RCC 7860 (cell line): ENCODE data around the gene GSG1L.

Experiments used
- DNase-seq: peaks from one replicate; pipeline ENCODE4 v3.0.0-alpha.2; 2015; ENCODE audit warnings: low spot score
- FAIRE-seq: peaks from 2 replicates; lab custom pipeline; 2012; peaks lifted over from hg19 to GRCh38; lab: Jason Lieb, UNC

The GSG1L gene

GRCh38 chr16:27802664-27803439, 260.7 kb downstream of the GSG1L start:
- FAIRE-seq (no peak), DNase-seq (no peak)

DNA sequence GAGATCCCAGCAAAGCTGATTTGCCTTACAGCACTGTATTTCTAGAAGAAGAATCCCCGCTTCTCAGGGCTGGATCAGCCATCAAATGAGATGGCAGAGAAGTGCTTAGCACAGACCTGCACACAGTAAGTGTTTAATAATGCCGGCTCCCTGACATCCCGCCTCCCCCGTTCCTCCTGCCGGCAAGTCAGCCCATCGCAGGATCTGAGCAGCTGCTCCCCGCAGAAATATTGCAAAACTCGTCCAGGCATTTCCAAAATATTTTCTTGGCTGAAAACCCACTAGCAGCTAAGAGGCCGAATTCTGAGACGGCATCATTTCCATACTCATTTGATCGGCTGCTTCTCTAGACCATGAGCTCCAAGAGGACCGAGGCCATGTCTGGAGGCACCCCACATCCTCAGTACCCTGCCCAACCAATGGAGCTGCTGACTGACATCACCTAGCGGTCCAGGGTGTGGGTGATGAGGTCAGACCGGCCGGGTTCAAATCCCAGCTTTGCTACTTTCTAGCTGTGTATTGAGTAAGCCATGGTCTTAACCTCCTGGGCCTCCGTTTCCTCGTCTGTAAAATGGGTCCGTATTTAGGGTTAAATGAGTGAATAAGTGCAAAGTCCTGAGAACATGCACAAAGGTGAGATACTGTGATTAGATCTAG, 262.1 kb downstream of the GSG1L start:
- FAIRE-seq = no peak
- no peak for DNase-seq

- no peak for FAIRE-seq
- no peak for DNase-seq
Measured at GRCh38 chr16:27800817-27801216, 262.7 kb downstream of the GSG1L start.

GRCh38 chr16:27799896-27800295, 263.6 kb downstream of the GSG1L start:
- no peak for FAIRE-seq
- DNase-seq = no peak

- DNase-seq (no peak), FAIRE-seq (no peak)
Measured at GRCh38 chr16:27798241-27798640, 265.3 kb downstream of the GSG1L start.

- no peak for FAIRE-seq
- DNase-seq = no peak
Measured at GRCh38 chr16:27795992-27796614, 267.4 kb downstream of the GSG1L start.

GRCh38 chr16:27793249-27793622, 270.3 kb downstream of the GSG1L start:
- no peak for FAIRE-seq
- no peak for DNase-seq

- no peak for FAIRE-seq
Measured at GRCh38 chr16:27792486-27793248, 270.8 kb downstream of the GSG1L start.

GRCh38 chr16:27791404-27791719, 272.2 kb downstream of the GSG1L start:
- DNase-seq (no peak), FAIRE-seq (no peak)

More at GRCh38 chr16:27792486-27793248, 270.8 kb downstream of the GSG1L start:
- peak; percentile 15 for DNase-seq

GRCh38 chr16:27790546-27791403, 272.7 kb downstream of the GSG1L start:
- DNase-seq = no peak
- no peak for FAIRE-seq

- no peak for FAIRE-seq
Measured at GRCh38 chr16:27789595-27790241, 273.8 kb downstream of the GSG1L start.

DNA sequence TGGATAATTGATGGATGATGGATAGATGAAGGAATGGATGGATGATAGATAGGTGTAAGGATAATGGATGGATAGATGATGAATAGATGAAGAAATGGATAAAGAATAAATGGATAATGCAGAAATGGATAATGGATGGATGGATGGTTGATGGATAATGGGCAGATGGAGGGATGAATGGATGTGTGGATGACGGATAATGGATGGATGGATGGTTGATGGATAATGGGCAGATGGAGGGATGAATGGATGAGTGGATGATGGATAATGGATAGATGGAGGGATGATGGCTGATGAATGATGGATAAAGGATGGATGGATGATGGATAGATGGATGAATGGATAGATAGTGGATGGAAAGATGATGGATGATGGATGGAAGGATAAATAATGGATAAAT, 274.4 kb downstream of the GSG1L start:
- FAIRE-seq (no peak), DNase-seq (no peak)

More at GRCh38 chr16:27789595-27790241, 273.8 kb downstream of the GSG1L start:
- no peak for DNase-seq

DNA sequence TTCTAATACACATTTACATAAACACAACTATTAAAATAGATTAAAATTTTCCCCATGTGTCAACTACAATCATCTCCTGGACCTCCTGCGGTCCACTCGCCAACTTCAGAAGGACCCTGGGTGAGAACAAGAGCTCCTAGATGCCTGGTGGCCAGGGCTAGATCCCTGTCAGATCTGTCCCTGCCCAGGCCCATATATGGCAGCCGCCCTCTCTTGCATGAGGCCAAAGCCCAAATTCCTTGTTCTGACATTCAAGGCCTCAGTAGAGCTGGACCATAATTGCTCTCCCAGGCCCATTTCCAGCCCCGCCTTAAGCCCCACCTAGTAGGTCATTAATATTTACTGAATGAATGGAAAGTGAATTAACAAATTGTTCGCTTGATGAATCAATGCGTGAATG, 275.8 kb downstream of the GSG1L start:
- no peak for FAIRE-seq
- DNase-seq = no peak

GRCh38 chr16:27786923-27787625, 276.4 kb downstream of the GSG1L start:
- FAIRE-seq = no peak
- DNase-seq = no peak

GRCh38 chr16:27786221-27786922, 277.1 kb downstream of the GSG1L start:
- DNase-seq (no peak), FAIRE-seq (no peak)

- DNase-seq (no peak), FAIRE-seq (no peak)
Measured at GRCh38 chr16:27785307-27785678, 278.2 kb downstream of the GSG1L start.

GRCh38 chr16:27784351-27785306, 278.9 kb downstream of the GSG1L start:
- DNase-seq = no peak
- FAIRE-seq = no peak
